Fibroblast of lung (primary cell): Measurements from ENCODE around the gene RASIP1.

ENCODE experiments used
- EZH2 ChIP-seq: IDR thresholded peaks from 2 replicates; pipeline ENCODE4 v1.5.1; 2012; ENCODE audit warnings: low read length, control low read depth, mild to moderate bottlenecking; ENCODE audit errors: missing control alignments
- TF ChIP-seq, protein P1 (sequence below), 2 donors: IDR thresholded peaks in 1 of 2; conservative IDR thresholded peaks in 1 of 2; 1 replicate in 1 of 2; 2 replicates in 1 of 2; pipeline ENCODE4 v1.5.1; 2011 to 2012; ENCODE audit warnings: low read length in 2 of 2, control low read depth in 1 of 2, inconsistent platforms in 1 of 2, low read depth in 1 of 2, mild to moderate bottlenecking in 1 of 2

DNA sequence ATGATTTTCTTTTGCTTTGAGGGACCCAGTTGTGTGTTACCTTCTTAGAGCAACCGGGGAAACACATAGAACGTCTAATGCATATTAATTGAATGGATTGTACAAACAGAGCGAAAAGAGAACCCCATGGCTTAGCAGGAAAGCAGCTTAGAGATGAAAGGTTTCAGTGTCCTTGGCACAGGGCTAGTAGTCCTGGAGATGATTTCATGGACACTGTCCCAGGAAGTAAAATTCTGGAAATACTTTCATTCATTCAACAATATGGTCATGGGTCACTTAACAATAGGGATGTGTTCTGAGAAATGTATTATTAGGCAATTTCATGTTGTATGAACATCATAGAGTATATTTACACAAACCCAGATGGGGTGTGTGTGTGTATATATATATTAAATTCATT is 54.3 kb downstream of the RASIP1 start:
- TF ChIP-seq, protein P1, sequence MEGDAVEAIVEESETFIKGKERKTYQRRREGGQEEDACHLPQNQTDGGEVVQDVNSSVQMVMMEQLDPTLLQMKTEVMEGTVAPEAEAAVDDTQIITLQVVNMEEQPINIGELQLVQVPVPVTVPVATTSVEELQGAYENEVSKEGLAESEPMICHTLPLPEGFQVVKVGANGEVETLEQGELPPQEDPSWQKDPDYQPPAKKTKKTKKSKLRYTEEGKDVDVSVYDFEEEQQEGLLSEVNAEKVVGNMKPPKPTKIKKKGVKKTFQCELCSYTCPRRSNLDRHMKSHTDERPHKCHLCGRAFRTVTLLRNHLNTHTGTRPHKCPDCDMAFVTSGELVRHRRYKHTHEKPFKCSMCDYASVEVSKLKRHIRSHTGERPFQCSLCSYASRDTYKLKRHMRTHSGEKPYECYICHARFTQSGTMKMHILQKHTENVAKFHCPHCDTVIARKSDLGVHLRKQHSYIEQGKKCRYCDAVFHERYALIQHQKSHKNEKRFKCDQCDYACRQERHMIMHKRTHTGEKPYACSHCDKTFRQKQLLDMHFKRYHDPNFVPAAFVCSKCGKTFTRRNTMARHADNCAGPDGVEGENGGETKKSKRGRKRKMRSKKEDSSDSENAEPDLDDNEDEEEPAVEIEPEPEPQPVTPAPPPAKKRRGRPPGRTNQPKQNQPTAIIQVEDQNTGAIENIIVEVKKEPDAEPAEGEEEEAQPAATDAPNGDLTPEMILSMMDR (conservative IDR thresholded peaks at IDR 0.05 in 1 of 2, IDR thresholded peaks at IDR 0.05 in 1 of 2; ENCODE audit: low read depth in 1 of 2, low read length in 2 of 2), result no peak
- no peak for TF ChIP-seq EZH2
